Neural cell (in vitro differentiated cells): Measurements from ENCODE around the gene MTERF2.

Experiments used
- CTCF ChIP-seq: fragments of 450-650 bp; IDR thresholded peaks from 2 replicates; pipeline ENCODE4 v1.5.1; 2014; ENCODE audit warnings: antibody characterized with exemption, mild to moderate bottlenecking, moderate library complexity; ENCODE audit not compliant: poor library complexity, severe bottlenecking
- EZH2 ChIP-seq: fragments of 200-600, 300-800 bp; shearing (Covaris generic), sonication (generic); IDR thresholded peaks from 2 replicates; pipeline ENCODE4 v1.6.1; 2014; ENCODE audit warnings: antibody characterized with exemption, low read length, borderline replicate concordance, mild to moderate bottlenecking; ENCODE audit not compliant: insufficient read depth, poor library complexity, severe bottlenecking
- POLR2AphosphoS5 ChIP-seq: IDR thresholded peaks from 2 replicates; pipeline ENCODE4 v1.6.1; 2012

- no peak for TF ChIP-seq EZH2
- no peak for TF ChIP-seq CTCF
- no peak for TF ChIP-seq POLR2AphosphoS5
Measured at GRCh38 chr12:107007411-107007810, 20.5 kb upstream of the MTERF2 start.
